GM12874 (cell line): Measurements from ENCODE around the gene LBX2.

Experiments
- CTCF ChIP-seq: IDR thresholded peaks from 2 replicates; pipeline ENCODE4 v1.5.1; 2011; ENCODE audit warnings: low read depth, mild to moderate bottlenecking, control low read depth, low read length, moderate library complexity; ENCODE audit not compliant: insufficient read depth

Gene LBX2

DNA sequence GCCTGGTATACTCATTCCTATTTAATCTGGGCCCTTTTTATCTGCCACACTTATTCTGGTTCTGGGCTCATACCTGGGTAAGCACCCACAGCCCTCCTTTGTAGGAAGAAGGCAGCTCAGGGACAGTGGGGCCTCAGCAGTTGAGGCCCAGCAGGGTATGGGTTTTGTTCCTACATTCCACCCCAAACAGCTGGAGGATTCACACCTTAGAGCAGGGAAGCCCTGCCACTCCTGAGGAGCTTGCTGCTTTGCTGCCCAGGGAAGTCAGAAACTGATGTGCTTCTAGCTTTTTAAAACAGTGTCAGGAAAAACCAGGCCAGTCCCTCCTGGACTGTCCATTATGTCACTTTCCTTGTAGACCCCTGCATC, 1.2 kb upstream of the LBX2 start:
- TF ChIP-seq CTCF: no peak

DNA sequence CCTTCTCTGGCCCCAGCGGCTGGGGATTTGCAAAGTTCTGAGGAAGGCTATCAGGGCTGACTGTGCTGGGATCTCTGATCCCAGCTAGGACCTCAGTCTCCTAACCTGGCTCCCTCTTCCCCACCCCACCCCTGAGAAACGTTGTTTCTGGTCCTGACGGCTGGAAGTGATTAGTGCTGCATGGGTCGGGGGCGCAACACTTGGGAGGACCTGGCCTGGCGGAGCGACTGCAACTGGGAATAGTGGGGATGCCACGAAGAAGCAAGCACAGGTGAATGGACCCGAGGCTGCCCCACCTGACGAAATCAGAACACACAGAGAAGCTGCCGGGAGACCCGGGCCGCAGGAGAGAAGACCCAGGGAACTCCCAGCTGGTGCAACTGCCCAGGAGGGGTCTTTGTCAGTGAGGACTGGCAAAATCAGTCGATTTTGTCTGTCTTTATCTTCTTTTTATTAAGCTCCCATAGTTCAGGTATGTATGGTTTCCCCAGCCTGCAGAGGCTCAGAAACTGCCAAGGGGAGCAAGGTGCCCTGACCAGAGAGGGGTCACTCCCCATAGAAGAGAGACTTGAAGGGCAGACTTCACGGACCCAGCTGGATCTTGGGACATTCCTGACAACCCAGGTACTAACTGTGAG, 656 bp upstream of the LBX2 start:
- TF ChIP-seq CTCF: no peak

GRCh38 chr2:74498500-74499266, 720 bp downstream of the LBX2 start:
- TF ChIP-seq CTCF: no peak

- no peak for TF ChIP-seq CTCF
These were observed 1.5 kb downstream of the LBX2 start for GRCh38 chr2:74497777-74498499.

DNA sequence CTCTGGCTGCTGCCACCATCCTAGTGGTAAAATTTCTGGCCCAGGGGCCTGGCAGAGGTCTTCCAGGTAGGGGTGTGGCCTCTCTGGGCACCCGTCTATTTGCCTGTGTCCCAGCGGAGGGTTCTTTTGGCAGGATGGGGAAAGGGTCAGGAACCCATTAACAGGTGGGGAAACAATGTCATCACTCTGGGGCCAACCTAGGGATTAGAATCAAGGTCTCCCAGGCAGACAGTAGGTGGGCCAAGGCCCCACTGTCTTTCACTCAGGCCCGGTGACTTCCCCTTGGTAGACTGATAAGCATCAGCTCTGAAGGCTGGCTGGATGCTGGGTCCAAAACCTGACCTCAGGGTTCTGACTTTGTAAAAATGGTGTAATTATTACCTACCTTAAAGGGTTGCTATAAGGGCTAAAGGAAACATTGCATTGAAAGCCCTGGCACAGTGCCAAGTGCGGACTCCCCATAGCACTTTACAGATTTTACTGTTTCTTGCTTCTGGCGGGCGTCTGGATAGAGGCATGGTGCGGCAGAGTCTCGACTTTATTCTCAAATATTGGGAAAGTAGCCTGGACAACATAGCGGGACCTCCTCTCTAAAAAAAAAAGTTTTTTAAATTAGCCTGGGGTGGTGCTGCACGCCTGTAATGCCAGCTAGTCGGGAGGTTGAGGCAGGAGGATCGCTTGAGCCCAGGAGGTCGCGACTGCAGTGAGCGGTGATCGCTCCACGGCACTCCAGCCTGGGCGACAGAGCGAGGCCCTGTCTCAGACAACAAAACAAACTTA, 2.2 kb downstream of the LBX2 start:
- TF ChIP-seq CTCF: no peak

DNA sequence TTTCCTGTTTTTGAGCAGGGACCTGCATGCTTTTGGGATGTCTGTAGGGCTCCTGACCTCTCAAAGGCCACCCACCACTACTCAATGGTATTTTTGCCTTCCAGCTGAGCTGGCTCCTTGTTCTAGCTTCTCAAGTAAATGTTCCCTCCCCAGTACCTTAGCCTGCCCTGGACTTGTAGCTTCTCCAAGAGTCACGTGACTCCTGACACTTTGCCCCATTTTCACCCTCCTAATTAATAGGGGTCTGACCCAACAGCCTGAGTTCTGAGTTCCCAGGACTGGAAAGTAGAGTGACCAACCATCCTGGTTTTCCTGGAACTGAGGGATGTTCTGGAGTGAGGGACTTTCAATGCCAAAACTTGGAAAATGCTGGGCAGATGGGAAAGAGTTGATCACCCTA, 4.0 kb downstream of the LBX2 start:
- TF ChIP-seq CTCF: no peak

DNA sequence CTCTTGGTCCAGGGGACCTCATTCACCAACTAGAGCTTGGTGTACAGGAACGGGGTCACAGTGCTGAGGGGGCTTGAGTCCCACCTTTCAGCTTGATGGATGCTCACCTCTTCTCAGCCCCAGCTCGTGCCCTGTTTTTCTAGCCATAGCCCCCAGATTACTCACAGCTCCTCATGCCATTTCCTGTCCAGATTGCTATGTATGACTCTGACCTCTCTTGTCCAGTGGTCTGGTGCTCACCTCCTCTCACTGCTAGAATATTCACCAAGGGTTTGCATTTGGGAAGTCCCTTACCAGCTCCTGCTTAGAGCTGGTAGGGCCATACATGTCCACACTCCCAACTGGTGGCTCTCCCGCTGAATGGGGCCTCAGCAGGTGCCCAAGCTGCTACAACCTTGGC, 5.9 kb downstream of the LBX2 start:
- TF ChIP-seq CTCF: no peak
